ENCODE results near the gene PNLIP. TPM values are rescaled to one million over a fixed set of nuclear protein-coding genes. Genes with fewer than 3 reads are reported as not detected.

The PNLIP gene
- total RNA-seq (2022; extraction: Qiagen RNA extraction), result 0.16 to 0.27 TPM (median 0.21 TPM) in 5 replicates

DNA sequence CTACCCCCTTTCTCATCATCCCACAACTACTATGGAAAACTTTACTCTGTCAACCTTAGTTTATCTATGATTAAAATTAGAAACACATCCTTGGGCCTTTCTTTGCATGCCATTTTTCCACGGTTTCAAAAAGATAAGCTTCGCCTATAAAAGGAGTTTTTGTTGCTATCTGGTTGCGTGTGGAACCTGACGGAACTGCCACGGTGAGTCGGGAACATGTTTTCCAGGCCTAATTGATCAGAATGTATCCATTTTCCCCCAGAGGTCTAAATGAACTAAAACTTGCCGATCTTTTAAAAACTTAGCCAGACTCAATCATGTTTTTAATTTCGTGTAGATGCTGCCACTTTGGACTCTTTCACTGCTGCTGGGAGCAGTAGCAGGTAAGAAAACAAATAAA, at the start of gene PNLIP:
PNLIP (plus strand) TSS at position 176 of the 400 bp plus-strand sequence; CDS start at position 338, 162 bp downstream.

DNA sequence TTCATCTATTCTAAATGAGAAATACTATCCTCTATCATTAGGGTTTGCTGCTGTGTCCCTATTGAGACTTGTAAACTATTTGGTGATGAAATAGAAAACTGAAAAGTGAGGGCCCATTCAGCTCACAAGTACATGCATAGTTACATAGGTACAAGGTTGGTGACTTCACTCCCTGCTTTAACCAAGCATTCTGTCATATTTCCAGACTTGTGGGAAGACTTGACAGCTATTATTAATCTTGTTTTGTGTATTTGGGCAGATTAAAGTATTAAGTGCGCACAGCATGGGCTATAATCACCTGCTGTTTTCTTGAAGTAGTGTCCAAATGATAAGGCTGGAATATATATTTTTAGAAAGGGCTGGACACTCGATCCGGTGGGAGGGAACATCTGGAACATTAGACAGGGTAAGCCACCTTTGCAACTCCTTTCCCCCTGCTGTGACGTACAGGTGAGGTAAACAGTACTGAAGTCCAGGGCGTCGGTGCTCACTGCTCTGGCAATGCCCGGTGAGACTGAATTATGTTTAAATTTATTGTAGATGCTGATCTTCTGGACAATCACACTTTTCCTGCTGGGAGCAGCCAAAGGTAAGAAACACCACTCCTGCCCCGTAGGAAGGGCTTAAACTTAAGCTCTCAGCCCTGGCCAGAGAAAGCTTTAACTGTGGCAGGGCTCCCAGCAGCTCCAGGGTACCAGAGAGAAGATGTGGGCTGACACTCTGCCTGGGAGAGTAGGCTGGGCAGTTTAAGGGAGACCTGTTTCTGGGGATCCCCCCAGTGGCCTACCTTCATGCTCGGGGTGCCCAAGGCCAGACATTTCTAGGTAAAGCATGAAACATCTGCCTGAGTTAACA, 45.1 kb downstream of the PNLIP start, which contains the start of gene PNLIPRP1:
PNLIPRP1 (plus strand) TSS at position 370 of the 855 bp plus-strand sequence; CDS start at position 541, 171 bp downstream.

Other genes with a start within 250 kb of the PNLIP start
- not detected in 5 replicates for gene CCDC172, start 221.5 kb upstream of the PNLIP start, total RNA-seq (2022; extraction: Qiagen RNA extraction)
- gene PNLIPRP3, start 118.1 kb upstream of the PNLIP start, total RNA-seq (2022; extraction: Qiagen RNA extraction), result 0.04 TPM in 2 of 5 replicates, not detected in the others
- gene PNLIPRP1, start 45.0 kb downstream of the PNLIP start, total RNA-seq (2022; extraction: Qiagen RNA extraction), result not detected in 5 replicates
- 0.09 to 0.11 TPM in 2 of 5 replicates, not detected in the others for gene PNLIPRP2, start 75.0 kb downstream of the PNLIP start, total RNA-seq (2022; extraction: Qiagen RNA extraction)
- gene HSPA12A, start 196.6 kb downstream of the PNLIP start, total RNA-seq (2022; extraction: Qiagen RNA extraction), result 7.0 to 10.6 TPM (median 10.3 TPM) in 5 replicates